Measurements from ENCODE around the gene NHLH2.

DNA sequence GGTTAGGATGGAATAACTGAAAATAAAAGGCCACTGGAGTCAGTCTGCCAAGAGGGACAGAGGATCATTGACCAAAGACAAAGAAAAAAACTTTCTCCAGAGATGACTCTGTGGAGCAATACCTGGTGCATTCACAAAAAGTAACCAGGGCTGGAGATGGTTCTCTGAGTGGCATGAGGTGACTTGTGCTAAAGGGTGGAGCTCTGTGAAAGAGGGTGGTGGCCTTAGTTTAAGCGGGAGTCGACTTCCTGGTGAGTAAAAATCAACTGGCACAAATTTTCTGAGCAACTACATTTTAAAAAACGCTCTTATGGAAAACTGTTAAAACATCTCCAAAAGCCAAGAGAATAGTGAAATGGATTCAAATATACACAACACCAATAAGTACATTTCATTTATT, 10.0 kb downstream of the NHLH2 start:
- TF ChIP-seq, protein P1, sequence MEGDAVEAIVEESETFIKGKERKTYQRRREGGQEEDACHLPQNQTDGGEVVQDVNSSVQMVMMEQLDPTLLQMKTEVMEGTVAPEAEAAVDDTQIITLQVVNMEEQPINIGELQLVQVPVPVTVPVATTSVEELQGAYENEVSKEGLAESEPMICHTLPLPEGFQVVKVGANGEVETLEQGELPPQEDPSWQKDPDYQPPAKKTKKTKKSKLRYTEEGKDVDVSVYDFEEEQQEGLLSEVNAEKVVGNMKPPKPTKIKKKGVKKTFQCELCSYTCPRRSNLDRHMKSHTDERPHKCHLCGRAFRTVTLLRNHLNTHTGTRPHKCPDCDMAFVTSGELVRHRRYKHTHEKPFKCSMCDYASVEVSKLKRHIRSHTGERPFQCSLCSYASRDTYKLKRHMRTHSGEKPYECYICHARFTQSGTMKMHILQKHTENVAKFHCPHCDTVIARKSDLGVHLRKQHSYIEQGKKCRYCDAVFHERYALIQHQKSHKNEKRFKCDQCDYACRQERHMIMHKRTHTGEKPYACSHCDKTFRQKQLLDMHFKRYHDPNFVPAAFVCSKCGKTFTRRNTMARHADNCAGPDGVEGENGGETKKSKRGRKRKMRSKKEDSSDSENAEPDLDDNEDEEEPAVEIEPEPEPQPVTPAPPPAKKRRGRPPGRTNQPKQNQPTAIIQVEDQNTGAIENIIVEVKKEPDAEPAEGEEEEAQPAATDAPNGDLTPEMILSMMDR (IDR thresholded peaks at IDR 0.05), result no peak
- TF ChIP-seq EZH2 (IDR thresholded peaks at IDR 0.05; ENCODE audit: borderline replicate concordance, insufficient read depth, low read depth, low read length, poor library complexity, severe bottlenecking), result no peak
